Breast epithelium (tissue), 3 donors: ENCODE measurements around the gene HHEX.

ENCODE experiments used
- POLR2A ChIP-seq: fragments of 450-650 bp; IDR thresholded peaks from one replicate; pipeline ENCODE4 v1.6.1; 2016; ENCODE audit warnings: antibody characterized with exemption, mild to moderate bottlenecking, moderate library complexity
- TF ChIP-seq, protein P1 (sequence below), 3 donors: fragments of 450-650 bp; IDR thresholded peaks; one replicate each; pipeline ENCODE4 v1.5.1; 2016 to 2017; ENCODE audit warnings: antibody characterized with exemption in 3 of 3, mild to moderate bottlenecking in 3 of 3, moderate library complexity in 3 of 3

DNA sequence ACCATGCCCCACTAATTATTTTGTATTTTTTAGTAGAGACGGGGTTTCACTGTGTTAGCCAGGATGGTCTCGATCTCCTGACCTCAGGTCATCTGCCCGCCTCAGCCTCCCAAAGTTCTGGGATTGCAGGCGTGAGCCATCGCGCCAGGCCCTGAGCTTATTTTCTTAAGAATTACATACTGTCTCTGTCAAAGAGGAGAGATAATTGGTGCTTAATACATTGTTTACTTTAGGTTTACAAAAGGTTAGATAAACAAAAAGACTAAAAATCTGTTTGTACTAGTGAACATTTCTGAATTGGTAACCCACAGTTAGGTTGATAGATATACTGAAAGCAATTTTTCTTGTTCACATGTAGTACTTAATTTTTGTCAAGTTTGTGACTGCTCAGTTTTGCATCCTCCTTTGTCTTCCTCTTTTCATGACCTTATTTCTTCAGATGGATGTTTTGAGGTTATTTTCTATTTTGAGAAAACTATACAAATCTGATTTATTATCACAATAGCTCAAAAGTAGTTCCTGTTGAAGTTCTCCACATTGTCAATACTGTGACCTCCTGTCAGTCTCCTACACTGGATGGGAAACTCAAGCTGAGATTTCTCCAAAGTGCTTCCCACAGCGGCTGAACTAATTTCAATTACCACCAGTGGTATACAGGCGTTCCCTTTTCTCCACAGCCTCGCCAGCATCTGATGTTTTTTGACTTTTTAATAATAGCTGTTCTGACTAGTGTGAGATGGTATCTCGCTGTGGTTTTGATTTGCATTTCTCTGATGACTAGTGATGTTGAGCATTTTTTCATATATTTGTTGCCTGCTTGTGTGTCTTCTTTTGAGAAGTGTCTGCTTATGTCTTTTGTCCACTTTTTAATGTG, 22.5 kb downstream of the HHEX start:
- no peak for TF ChIP-seq POLR2A
- TF ChIP-seq, protein P1, sequence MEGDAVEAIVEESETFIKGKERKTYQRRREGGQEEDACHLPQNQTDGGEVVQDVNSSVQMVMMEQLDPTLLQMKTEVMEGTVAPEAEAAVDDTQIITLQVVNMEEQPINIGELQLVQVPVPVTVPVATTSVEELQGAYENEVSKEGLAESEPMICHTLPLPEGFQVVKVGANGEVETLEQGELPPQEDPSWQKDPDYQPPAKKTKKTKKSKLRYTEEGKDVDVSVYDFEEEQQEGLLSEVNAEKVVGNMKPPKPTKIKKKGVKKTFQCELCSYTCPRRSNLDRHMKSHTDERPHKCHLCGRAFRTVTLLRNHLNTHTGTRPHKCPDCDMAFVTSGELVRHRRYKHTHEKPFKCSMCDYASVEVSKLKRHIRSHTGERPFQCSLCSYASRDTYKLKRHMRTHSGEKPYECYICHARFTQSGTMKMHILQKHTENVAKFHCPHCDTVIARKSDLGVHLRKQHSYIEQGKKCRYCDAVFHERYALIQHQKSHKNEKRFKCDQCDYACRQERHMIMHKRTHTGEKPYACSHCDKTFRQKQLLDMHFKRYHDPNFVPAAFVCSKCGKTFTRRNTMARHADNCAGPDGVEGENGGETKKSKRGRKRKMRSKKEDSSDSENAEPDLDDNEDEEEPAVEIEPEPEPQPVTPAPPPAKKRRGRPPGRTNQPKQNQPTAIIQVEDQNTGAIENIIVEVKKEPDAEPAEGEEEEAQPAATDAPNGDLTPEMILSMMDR (IDR thresholded peaks at IDR 0.05), result no peak
